ENCODE measurements around the gene AFTPH.

DNA sequence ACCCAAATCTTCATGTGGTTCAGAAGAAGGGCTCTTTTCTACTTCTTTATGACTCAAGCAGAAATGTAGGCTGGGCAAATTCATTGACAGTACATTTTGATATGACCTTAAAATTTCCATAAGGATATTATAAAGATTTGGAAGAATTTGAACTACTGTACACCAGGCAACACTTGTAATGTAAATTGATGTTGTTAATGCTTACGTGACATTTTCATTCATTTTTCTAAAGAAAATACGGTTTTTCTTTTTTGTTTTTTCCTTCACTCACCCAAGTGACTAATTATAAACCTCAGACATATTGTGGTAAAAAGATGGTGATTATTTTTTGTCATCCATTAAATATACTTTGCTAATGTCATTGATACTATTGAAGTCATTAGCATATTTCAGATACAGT, 17.4 kb downstream of the AFTPH start:
- TF ChIP-seq, protein P1, sequence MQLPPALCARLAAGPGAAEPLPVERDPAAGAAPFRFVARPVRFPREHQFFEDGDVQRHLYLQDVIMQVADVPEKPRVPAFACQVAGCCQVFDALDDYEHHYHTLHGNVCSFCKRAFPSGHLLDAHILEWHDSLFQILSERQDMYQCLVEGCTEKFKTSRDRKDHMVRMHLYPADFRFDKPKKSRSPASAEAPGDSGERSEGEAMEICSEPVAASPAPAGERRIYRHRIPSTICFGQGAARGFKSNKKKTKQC (CRISPR knock-in tag; IDR thresholded peaks at IDR 0.05): no peak
- TF ChIP-seq, protein P2, sequence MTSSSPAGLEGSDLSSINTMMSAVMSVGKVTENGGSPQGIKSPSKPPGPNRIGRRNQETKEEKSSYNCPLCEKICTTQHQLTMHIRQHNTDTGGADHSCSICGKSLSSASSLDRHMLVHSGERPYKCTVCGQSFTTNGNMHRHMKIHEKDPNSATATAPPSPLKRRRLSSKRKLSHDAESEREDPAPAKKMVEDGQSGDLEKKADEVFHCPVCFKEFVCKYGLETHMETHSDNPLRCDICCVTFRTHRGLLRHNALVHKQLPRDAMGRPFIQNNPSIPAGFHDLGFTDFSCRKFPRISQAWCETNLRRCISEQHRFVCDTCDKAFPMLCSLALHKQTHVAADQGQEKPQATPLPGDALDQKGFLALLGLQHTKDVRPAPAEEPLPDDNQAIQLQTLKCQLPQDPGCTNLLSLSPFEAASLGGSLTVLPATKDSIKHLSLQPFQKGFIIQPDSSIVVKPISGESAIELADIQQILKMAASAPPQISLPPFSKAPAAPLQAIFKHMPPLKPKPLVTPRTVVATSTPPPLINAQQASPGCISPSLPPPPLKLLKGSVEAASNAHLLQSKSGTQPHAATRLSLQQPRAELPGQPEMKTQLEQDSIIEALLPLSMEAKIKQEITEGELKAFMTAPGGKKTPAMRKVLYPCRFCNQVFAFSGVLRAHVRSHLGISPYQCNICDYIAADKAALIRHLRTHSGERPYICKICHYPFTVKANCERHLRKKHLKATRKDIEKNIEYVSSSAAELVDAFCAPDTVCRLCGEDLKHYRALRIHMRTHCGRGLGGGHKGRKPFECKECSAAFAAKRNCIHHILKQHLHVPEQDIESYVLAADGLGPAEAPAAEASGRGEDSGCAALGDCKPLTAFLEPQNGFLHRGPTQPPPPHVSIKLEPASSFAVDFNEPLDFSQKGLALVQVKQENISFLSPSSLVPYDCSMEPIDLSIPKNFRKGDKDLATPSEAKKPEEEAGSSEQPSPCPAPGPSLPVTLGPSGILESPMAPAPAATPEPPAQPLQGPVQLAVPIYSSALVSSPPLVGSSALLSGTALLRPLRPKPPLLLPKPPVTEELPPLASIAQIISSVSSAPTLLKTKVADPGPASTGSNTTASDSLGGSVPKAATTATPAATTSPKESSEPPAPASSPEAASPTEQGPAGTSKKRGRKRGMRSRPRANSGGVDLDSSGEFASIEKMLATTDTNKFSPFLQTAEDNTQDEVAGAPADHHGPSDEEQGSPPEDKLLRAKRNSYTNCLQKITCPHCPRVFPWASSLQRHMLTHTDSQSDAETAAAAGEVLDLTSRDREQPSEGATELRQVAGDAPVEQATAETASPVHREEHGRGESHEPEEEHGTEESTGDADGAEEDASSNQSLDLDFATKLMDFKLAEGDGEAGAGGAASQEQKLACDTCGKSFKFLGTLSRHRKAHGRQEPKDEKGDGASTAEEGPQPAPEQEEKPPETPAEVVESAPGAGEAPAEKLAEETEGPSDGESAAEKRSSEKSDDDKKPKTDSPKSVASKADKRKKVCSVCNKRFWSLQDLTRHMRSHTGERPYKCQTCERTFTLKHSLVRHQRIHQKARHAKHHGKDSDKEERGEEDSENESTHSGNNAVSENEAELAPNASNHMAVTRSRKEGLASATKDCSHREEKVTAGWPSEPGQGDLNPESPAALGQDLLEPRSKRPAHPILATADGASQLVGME (CRISPR knock-in tag; IDR thresholded peaks at IDR 0.05): no peak
- TF ChIP-seq ZNF239 (CRISPR knock-in tag; IDR thresholded peaks at IDR 0.05) (no peak), MXI1 (IDR thresholded peaks at IDR 0.05; ENCODE audit: low read depth, low read length) (no peak), EZH2 (IDR thresholded peaks at IDR 0.05; ENCODE audit: borderline replicate concordance, low read depth, low read length) (no peak), POLR2A (conservative IDR thresholded peaks at IDR 0.05) (no peak), KLF6 (CRISPR knock-in tag; IDR thresholded peaks at IDR 0.05; ENCODE audit: borderline replicate concordance) (no peak), ZKSCAN3 (CRISPR knock-in tag; IDR thresholded peaks at IDR 0.05) (no peak), EP300 (IDR thresholded peaks at IDR 0.05; ENCODE audit: low read length) (no peak), STAT5B (CRISPR knock-in tag; IDR thresholded peaks at IDR 0.05) (no peak), RFX5 (IDR thresholded peaks at IDR 0.05; ENCODE audit: low read depth, low read length) (no peak)
- TF ChIP-seq, protein P3, sequence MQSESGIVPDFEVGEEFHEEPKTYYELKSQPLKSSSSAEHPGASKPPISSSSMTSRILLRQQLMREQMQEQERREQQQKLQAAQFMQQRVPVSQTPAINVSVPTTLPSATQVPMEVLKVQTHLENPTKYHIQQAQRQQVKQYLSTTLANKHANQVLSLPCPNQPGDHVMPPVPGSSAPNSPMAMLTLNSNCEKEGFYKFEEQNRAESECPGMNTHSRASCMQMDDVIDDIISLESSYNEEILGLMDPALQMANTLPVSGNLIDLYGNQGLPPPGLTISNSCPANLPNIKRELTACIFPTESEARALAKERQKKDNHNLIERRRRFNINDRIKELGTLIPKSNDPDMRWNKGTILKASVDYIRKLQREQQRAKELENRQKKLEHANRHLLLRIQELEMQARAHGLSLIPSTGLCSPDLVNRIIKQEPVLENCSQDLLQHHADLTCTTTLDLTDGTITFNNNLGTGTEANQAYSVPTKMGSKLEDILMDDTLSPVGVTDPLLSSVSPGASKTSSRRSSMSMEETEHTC (IDR thresholded peaks at IDR 0.05): no peak
- TF ChIP-seq, protein P4, sequence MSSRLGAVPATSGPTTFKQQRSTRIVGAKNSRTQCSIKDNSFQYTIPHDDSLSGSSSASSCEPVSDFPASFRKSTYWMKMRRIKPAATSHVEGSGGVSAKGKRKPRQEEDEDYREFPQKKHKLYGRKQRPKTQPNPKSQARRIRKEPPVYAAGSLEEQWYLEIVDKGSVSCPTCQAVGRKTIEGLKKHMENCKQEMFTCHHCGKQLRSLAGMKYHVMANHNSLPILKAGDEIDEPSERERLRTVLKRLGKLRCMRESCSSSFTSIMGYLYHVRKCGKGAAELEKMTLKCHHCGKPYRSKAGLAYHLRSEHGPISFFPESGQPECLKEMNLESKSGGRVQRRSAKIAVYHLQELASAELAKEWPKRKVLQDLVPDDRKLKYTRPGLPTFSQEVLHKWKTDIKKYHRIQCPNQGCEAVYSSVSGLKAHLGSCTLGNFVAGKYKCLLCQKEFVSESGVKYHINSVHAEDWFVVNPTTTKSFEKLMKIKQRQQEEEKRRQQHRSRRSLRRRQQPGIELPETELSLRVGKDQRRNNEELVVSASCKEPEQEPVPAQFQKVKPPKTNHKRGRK (tag; IDR thresholded peaks at IDR 0.05): no peak
- TF ChIP-seq, protein P5, sequence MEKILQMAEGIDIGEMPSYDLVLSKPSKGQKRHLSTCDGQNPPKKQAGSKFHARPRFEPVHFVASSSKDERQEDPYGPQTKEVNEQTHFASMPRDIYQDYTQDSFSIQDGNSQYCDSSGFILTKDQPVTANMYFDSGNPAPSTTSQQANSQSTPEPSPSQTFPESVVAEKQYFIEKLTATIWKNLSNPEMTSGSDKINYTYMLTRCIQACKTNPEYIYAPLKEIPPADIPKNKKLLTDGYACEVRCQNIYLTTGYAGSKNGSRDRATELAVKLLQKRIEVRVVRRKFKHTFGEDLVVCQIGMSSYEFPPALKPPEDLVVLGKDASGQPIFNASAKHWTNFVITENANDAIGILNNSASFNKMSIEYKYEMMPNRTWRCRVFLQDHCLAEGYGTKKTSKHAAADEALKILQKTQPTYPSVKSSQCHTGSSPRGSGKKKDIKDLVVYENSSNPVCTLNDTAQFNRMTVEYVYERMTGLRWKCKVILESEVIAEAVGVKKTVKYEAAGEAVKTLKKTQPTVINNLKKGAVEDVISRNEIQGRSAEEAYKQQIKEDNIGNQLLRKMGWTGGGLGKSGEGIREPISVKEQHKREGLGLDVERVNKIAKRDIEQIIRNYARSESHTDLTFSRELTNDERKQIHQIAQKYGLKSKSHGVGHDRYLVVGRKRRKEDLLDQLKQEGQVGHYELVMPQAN (IDR thresholded peaks at IDR 0.05; ENCODE audit: borderline replicate concordance): no peak

Data from K562 (cell line).